Fibroblast of lung (primary cell): ENCODE measurements around the gene NCSTN. TPM values are rescaled to one million over a fixed set of nuclear protein-coding genes. Genes with fewer than 3 reads are reported as not detected.

Source experiments
- DNase-seq, 2 donors: peaks; one replicate each; pipeline versions ENCODE4 v3.0.0 to v3.0.0-alpha.2; 2010; ENCODE audit warnings: low read depth in 2 of 2
- H2AFZ ChIP-seq: 2 replicates; pipeline ENCODE4 v1.5.1; 2012; ENCODE audit warnings: low read length, control low read depth, inconsistent platforms
- H3K27ac ChIP-seq: 2 replicates; pipeline ENCODE4 v1.5.1; 2011; ENCODE audit warnings: low read length, control low read depth; ENCODE audit not compliant: insufficient read depth
- H3K27me3 ChIP-seq: 2 replicates; pipeline ENCODE4 v1.5.1; 2011; ENCODE audit warnings: mild to moderate bottlenecking, low read length; ENCODE audit not compliant: control insufficient read depth, insufficient read depth
- H3K36me3 ChIP-seq: 2 replicates; pipeline ENCODE4 v1.5.1; 2011; ENCODE audit warnings: low read length; ENCODE audit not compliant: control insufficient read depth, insufficient read depth
- H3K4me1 ChIP-seq: 2 replicates; pipeline ENCODE4 v1.5.1; 2011; ENCODE audit warnings: low read length; ENCODE audit not compliant: control insufficient read depth, insufficient read depth; ENCODE audit errors: extremely low read depth
- H3K4me2 ChIP-seq: 2 replicates; pipeline ENCODE4 v1.5.1; 2011; ENCODE audit warnings: low read length, control low read depth; ENCODE audit not compliant: insufficient read depth; ENCODE audit errors: extremely low read depth
- H3K4me3 ChIP-seq, 4 experiments: fragments of 200-600 bp in 1 of 4; sonication (generic) in 1 of 4; replicated peaks in 1 of 4; 2 replicates each; pipeline ENCODE4 v1.5.1; 2011 to 2016; ENCODE audit warnings: low read length in 4 of 4, low read depth in 3 of 4, mild to moderate bottlenecking in 3 of 4, control low read depth in 2 of 4, inconsistent platforms in 1 of 4, mixed read lengths in 1 of 4; ENCODE audit not compliant: insufficient read depth in 1 of 4; ENCODE audit errors: control extremely low read depth in 1 of 4
- H3K79me2 ChIP-seq: 2 replicates; pipeline ENCODE4 v1.5.1; 2012; ENCODE audit warnings: mild to moderate bottlenecking, low read length, inconsistent platforms; ENCODE audit not compliant: control insufficient read depth, insufficient read depth
- H3K9ac ChIP-seq: 2 replicates; pipeline ENCODE4 v1.5.1; 2011; ENCODE audit warnings: mild to moderate bottlenecking, low read length, control low read depth; ENCODE audit not compliant: insufficient read depth
- H3K9me3 ChIP-seq: 2 replicates; pipeline ENCODE4 v1.5.1; 2012; ENCODE audit warnings: low read depth, low read length; ENCODE audit not compliant: control insufficient read depth, insufficient read depth
- H4K20me1 ChIP-seq: 2 replicates; pipeline ENCODE4 v1.5.1; 2011; ENCODE audit warnings: low read length; ENCODE audit not compliant: control insufficient read depth, insufficient read depth; ENCODE audit errors: extremely low read depth
- EZH2 ChIP-seq: IDR thresholded peaks from 2 replicates; pipeline ENCODE4 v1.5.1; 2012; ENCODE audit warnings: low read length, control low read depth, mild to moderate bottlenecking; ENCODE audit errors: missing control alignments
- polyA plus RNA-seq, 2 donors: library from polyadenylated mRNA; depleted of rRNA in 1 of 2; stranded (reverse) in 1 of 2; unstranded in 1 of 2; fragments of >200 nt; gene quantifications; 2 replicates each; pipeline ENCODE4 v1.2.1, GENCODE V29; 2011 to 2012; ENCODE audit warnings: missing spikeins in 1 of 2
- total RNA-seq: library from RNA; depleted of rRNA; stranded (reverse); fragments of >200 nt; gene quantifications from 2 replicates; pipeline ENCODE4 v1.2.1, GENCODE V29; 2014
- TF ChIP-seq, protein P1 (sequence below), 2 donors: IDR thresholded peaks in 1 of 2; conservative IDR thresholded peaks in 1 of 2; 1 replicate in 1 of 2; 2 replicates in 1 of 2; pipeline ENCODE4 v1.5.1; 2011 to 2012; ENCODE audit warnings: low read length in 2 of 2, control low read depth in 1 of 2, inconsistent platforms in 1 of 2, low read depth in 1 of 2, mild to moderate bottlenecking in 1 of 2

Gene NCSTN
- total and polyA plus RNA-seq, 2 donors (not counting 1 experiment from before 2014, with no cell fraction given), result 97.1 to 188 TPM

DNA sequence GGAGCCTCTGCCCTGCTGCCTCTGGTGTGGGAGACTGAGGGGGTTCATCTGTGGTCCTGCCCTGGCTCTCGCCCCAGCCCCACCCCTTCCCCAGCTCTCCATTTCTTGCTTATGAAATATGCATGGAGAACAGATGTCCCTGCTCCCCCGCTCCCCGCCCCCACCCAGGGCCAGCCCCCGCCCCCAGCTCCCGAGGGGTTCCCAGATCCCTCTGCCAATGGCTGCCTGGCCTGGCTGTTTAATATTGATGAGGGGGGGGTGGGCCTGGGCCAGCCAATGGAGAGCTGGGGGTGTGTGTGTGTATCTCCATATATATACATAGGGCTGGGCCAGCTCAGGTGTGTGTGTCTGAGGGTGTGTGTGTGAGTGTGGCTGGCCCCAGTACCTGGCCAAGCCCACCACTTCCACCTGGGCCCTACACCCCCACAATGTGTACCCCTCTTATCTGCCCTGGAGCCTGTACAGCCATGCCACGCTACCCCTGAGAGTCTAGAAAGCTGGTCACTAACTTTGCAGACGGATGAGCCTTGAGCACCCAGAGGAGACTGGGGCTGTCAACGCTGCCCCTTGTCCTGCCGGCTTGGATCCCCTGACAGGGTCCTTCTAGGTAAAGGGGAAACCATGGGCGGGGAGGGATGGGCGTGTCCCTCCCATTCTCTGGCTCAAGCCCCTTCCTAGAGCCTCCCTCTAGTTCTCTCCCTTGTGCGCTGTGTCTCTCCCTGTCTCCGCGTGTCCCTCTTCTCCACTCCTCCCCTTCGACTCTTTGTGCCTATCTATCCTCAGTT, 23.7 kb downstream of the NCSTN start, which contains the start of gene NHLH1:
NHLH1 (plus strand) TSS at position 341 of the 785 bp plus-strand sequence. CDS start 3,661 bp downstream, outside the sequence.
- Histone ChIP-seq H3K79me2 (no peaks in the 10 kb centered on the region), H4K20me1 (no peaks in the 10 kb centered on the region), H3K9ac (no peak within 1 kb of the TSS), H3K4me1 (no peaks in the 10 kb centered on the region), H3K4me3 (no peak within 1 kb of the TSS), H2AFZ (no peak within 1 kb of the TSS), H3K27ac (no peak within 1 kb of the TSS), H3K27me3 (no peaks in the 10 kb centered on the region), H3K9me3 (no peaks in the 10 kb centered on the region), H3K4me2 (no peak within 1 kb of the TSS), H3K36me3 (no peaks in the 10 kb centered on the region)
- no peak for DNase-seq
- no peak for TF ChIP-seq EZH2
- TF ChIP-seq, protein P1, sequence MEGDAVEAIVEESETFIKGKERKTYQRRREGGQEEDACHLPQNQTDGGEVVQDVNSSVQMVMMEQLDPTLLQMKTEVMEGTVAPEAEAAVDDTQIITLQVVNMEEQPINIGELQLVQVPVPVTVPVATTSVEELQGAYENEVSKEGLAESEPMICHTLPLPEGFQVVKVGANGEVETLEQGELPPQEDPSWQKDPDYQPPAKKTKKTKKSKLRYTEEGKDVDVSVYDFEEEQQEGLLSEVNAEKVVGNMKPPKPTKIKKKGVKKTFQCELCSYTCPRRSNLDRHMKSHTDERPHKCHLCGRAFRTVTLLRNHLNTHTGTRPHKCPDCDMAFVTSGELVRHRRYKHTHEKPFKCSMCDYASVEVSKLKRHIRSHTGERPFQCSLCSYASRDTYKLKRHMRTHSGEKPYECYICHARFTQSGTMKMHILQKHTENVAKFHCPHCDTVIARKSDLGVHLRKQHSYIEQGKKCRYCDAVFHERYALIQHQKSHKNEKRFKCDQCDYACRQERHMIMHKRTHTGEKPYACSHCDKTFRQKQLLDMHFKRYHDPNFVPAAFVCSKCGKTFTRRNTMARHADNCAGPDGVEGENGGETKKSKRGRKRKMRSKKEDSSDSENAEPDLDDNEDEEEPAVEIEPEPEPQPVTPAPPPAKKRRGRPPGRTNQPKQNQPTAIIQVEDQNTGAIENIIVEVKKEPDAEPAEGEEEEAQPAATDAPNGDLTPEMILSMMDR (conservative IDR thresholded peaks at IDR 0.05 in 1 of 2, IDR thresholded peaks at IDR 0.05 in 1 of 2; ENCODE audit: low read depth in 1 of 2, low read length in 2 of 2), result no peak

DNA sequence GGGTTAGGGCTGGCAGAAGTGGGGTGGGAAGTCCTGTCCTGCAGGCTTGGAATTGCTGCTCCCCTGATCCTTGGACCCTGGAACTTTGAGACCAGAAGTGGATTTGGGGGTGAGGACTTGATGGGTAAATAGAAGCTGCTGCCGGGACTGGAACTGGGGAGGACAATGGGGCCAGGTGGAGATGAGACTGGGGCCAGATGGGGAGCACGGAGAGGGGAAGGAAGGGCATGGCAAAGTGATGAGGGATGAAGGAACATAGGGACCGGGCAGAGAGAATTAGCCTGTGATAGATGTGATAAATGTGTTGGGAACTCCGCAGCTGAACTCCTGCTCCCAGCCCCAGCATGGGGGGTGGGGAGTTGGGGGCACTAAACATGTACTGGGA, 24.3 kb downstream of the NCSTN start:
- Histone ChIP-seq H3K36me3 (no peaks in the 10 kb centered on the region), H2AFZ (no peak overlapping the region), H3K9me3 (no peaks in the 10 kb centered on the region), H3K9ac (no peak overlapping the region), H3K4me3 (no peak overlapping the region), H4K20me1 (no peaks in the 10 kb centered on the region), H3K4me1 (no peaks in the 10 kb centered on the region), H3K4me2 (no peak overlapping the region), H3K27ac (no peak overlapping the region), H3K79me2 (no peaks in the 10 kb centered on the region), H3K27me3 (no peaks in the 10 kb centered on the region)
- TF ChIP-seq EZH2, result no peak
- TF ChIP-seq, protein P1 (conservative IDR thresholded peaks at IDR 0.05 in 1 of 2, IDR thresholded peaks at IDR 0.05 in 1 of 2; ENCODE audit: low read depth in 1 of 2, low read length in 2 of 2), result no peak
- no peak for DNase-seq

DNA sequence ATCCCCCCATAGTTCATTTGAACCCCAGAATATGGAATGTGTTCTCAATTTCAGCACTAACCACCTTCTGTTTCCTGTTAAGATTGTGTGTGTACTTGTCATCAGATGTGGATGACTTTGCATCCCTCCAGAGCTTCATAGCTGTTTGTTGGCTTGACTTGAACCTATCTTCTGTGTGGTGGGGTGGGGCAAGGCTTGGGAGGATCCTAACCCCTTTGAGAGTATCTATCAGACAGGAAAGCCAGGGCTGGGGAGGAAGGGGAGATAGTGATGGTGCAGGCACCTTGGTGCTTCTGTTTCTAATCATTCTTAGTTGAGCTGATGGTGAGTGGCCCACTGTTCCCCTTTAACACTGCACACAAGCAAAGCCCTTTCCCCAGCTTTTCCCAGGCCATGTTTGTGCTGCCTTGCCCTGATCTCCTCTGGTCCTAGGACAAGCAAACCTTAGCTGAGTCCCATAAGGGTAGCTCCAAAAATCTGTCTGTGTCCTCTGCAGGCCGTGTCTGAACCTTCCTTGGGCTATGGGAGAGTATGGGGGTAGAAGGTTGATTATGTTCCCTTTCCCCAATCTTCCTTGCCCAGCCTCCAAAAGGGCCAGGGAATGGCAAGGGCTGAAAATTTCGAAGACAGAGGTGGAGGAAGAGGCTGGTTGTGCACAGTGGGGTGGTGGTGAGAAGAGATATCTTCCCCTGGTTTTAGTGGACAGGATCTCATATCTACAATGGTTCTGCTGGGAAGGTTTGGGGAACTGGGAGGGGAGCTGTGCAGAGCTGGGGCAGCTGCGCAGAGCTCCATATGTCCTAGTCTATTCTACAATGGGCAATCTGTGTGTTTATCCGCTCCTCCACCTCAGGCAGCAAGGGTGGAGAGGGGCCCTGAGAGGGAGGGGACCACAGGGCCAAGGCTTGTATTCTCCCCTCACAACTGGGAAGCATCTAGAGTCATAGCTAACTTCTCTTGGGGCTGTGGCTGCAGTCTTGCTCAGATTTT, 25.0 kb downstream of the NCSTN start:
- Histone ChIP-seq H3K36me3 (no peaks in the 10 kb centered on the region), H3K4me3 (no peak overlapping the region), H3K79me2 (no peaks in the 10 kb centered on the region), H3K4me1 (no peaks in the 10 kb centered on the region), H3K4me2 (no peak overlapping the region), H3K9ac (no peak overlapping the region), H3K9me3 (no peaks in the 10 kb centered on the region), H4K20me1 (no peaks in the 10 kb centered on the region), H2AFZ (no peak overlapping the region), H3K27me3 (no peaks in the 10 kb centered on the region), H3K27ac (no peak overlapping the region)
- no peak for DNase-seq
- TF ChIP-seq, protein P1 (conservative IDR thresholded peaks at IDR 0.05 in 1 of 2, IDR thresholded peaks at IDR 0.05 in 1 of 2; ENCODE audit: low read depth in 1 of 2, low read length in 2 of 2), result no peak
- no peak for TF ChIP-seq EZH2
